NCI-H526 (cell line): ENCODE results near the gene REL.

Experiments
- DNase-seq, 2 experiments: peaks; one replicate each; lab custom pipeline; 2025; lab: John Stamatoyannopoulos, UW

REL gene

GRCh38 chr2:60964651-60965498 lies 83.5 kb downstream of the REL start:
- DNase-seq, result no peak

DNA sequence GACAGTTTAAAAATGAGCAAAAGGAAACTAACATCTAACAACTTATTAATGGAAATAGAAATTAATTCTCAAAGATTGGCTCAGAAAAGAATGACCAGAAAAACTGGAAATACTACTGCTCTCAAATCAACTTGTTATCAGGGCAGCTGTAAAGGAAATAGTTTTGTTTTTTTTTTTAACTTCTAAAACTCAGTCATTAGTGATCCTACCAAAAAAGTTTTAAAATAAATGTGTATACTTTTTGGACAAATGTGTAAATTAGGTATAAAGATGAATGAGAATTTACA lies 84.1 kb downstream of the REL start:
- DNase-seq, result no peak

DNA sequence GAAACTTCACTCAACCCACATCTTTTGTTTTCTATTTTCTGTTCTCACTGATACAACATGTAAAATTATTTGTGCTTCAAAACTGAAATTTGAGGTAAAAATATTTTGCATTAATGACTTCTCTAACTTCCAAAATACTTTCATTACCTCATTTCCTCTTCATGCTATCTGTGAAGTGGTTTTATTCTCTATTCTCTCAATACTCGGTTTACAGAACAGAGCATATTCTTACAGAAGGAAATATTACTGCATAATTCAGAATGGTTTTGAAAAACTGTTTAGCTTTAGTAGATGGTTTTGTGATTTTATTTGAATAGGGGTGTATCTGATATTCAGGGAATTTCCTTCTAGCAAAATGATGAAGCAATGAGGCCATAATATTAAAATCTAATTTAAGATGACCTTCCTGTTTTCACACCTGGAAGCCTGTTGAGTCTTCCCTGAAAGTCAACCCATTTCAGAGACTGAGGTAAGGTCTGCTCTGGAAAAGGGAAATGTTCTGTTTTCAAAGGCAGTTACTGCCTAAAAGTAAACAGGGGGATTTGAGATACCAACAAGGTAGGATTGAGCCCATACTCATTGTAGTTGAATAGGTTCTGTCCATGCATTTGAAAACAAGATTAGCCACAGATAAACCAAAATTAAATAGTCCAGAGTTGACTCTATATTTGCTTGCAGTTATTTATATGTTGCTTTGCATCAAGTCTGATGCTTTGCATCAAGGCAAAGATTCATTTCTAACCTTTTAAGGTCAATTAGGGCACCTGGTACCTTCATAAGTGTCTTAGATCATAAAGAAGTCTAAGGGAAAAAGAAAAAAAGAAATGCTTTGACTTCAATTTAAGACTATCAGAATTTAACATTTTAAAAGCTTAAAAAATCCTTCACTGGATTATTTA lies 85.4 kb downstream of the REL start:
- no peak for DNase-seq

DNA sequence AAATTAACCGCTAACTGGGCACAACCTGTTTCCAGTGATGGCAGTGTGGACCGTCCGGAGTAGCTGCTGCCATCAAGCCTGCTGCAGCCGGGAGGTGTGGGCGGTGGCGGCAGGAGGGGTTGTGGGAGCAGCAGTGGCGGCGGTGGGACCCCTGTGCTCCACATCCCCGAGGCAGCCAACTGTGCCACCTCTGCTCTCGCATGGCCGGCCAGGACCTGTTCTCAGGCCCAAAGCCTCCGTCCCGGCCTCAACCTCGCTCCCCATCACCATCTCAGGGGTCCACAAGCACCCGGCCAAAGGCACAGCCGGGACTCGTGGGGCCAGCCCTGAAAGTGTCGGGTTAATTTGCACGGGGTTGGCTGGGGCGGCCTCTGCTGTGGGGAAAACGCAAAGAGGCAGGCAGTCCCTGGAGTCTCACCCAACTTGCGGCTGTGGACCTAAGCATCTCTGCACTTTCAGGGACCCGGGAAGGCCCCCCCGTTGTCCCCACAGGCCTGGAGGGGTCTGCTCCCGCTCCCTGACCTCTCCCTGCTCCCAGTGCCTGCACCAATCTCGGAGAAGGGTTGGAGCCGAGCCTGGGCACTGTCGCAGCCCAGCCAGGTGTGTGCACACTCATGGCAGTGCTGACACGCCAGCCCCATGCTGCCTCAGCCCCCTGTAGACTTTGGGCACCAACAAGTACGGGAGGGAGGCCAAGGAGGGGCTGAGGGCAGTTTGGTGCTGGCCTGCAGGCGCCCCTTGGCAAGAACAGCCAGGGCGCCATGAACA lies 91.7 kb downstream of the REL start:
- no peak for DNase-seq

GRCh38 chr2:60973705-60974104 lies 92.3 kb downstream of the REL start:
- DNase-seq, result no peak

GRCh38 chr2:60974652-60975051 lies 93.3 kb downstream of the REL start:
- no peak for DNase-seq
